Urothelium cell line (cell line): Measurements from ENCODE around the gene AKAP9.
"Not testable (repeated sequence)": the region's sequence is repeated elsewhere in the genome, so short reads cannot be mapped to it uniquely, and the experiment has no call there.

ENCODE experiments used
- DNase-seq: peaks from one replicate; pipeline ENCODE4 v3.0.0; 2011; ENCODE audit warnings: low spot score, mixed read lengths
- FAIRE-seq: peaks from 2 replicates; lab custom pipeline; 2011; peaks lifted over from hg19 to GRCh38; lab: Jason Lieb, UNC

Gene AKAP9

GRCh38 chr7:91944970-91945369 is 4.3 kb downstream of the AKAP9 start:
- not testable (repeated sequence) for FAIRE-seq, DNase-seq

- DNase-seq (no peak), FAIRE-seq (no peak)
Observed at GRCh38 chr7:91945476-91945875, 4.8 kb downstream of the AKAP9 start.

GRCh38 chr7:91946549-91946948 is 5.9 kb downstream of the AKAP9 start:
- DNase-seq (no peak), FAIRE-seq (no peak)

GRCh38 chr7:91947948-91948347 is 7.3 kb downstream of the AKAP9 start:
- DNase-seq, result no peak
- FAIRE-seq, result no peak

GRCh38 chr7:91949221-91950009 is 8.8 kb downstream of the AKAP9 start:
- FAIRE-seq (no peak), DNase-seq (peak; percentile 36)

GRCh38 chr7:91953618-91954017 is 13.0 kb downstream of the AKAP9 start:
- no peak for FAIRE-seq
- no peak for DNase-seq

GRCh38 chr7:91956464-91956863 is 15.8 kb downstream of the AKAP9 start:
- DNase-seq, FAIRE-seq: not testable (repeated sequence)

GRCh38 chr7:91957232-91957631 is 16.6 kb downstream of the AKAP9 start:
- FAIRE-seq (no peak), DNase-seq (no peak)

GRCh38 chr7:91957823-91958222 is 17.2 kb downstream of the AKAP9 start:
- no peak for FAIRE-seq
- no peak for DNase-seq

GRCh38 chr7:91959023-91959422 is 18.4 kb downstream of the AKAP9 start:
- no peak for DNase-seq
- no peak for FAIRE-seq

- no peak for FAIRE-seq
Observed at GRCh38 chr7:91961816-91962215, 21.2 kb downstream of the AKAP9 start.

GRCh38 chr7:91962419-91962818 is 21.8 kb downstream of the AKAP9 start:
- no peak for FAIRE-seq

More at GRCh38 chr7:91961816-91962215, 21.2 kb downstream of the AKAP9 start:
- DNase-seq, result no peak

GRCh38 chr7:91967513-91967912 is 26.9 kb downstream of the AKAP9 start:
- not testable (repeated sequence) for FAIRE-seq, DNase-seq

More at GRCh38 chr7:91962419-91962818, 21.8 kb downstream of the AKAP9 start:
- DNase-seq, result no peak

GRCh38 chr7:91973639-91974038 is 33.0 kb downstream of the AKAP9 start:
- DNase-seq (no peak), FAIRE-seq (no peak)

GRCh38 chr7:91974066-91974465 is 33.4 kb downstream of the AKAP9 start:
- no peak for FAIRE-seq
- DNase-seq, result no peak

- DNase-seq (no peak), FAIRE-seq (no peak)
Observed at GRCh38 chr7:91976743-91977142, 36.1 kb downstream of the AKAP9 start.

- no peak for DNase-seq
- FAIRE-seq, result peak; percentile 30
Observed at GRCh38 chr7:91979590-91979989, 38.9 kb downstream of the AKAP9 start.

- not testable (repeated sequence) for DNase-seq, FAIRE-seq
Observed at GRCh38 chr7:91982352-91982751, 41.7 kb downstream of the AKAP9 start.

GRCh38 chr7:91988213-91988612 is 47.6 kb downstream of the AKAP9 start:
- DNase-seq, result no peak
- no peak for FAIRE-seq

- FAIRE-seq, result peak; percentile 72
- no peak for DNase-seq
Observed at GRCh38 chr7:91993976-91994375, 53.3 kb downstream of the AKAP9 start.

GRCh38 chr7:91995391-91996105 is 54.9 kb downstream of the AKAP9 start:
- no peak for FAIRE-seq
- DNase-seq, result no peak
